HCT116 (cell line): Measurements from ENCODE around the gene SGK2.

Experiments
- CEBPB ChIP-seq: IDR thresholded peaks from 2 replicates; pipeline ENCODE4 v1.6.1; 2012; ENCODE audit warnings: low read depth
- CTCF ChIP-seq, 3 experiments: fragments of 200-600 bp in 1 of 3; sonication (generic) in 1 of 3; IDR thresholded peaks in 2 of 3; conservative IDR thresholded peaks in 1 of 3; 2 replicates each; pipeline ENCODE4 v1.5.1; 2012 to 2017; ENCODE audit warnings: low read depth in 2 of 3, low read length in 2 of 3, antibody characterized with exemption in 1 of 3, borderline replicate concordance in 1 of 3, control low read depth in 1 of 3, mild to moderate bottlenecking in 1 of 3, mixed read lengths in 1 of 3, mixed run types in 1 of 3, moderate library complexity in 1 of 3; ENCODE audit not compliant: insufficient read depth in 1 of 3
- EGR1 ChIP-seq: IDR thresholded peaks from 2 replicates; pipeline ENCODE4 v1.6.1; 2012; ENCODE audit warnings: low read depth
- ELF1 ChIP-seq: IDR thresholded peaks from 2 replicates; pipeline ENCODE4 v1.6.1; 2012; ENCODE audit warnings: low read depth, borderline replicate concordance
- EZH2 ChIP-seq: fragments of 200-600 bp; sonication (generic); IDR thresholded peaks from 2 replicates; pipeline ENCODE4 v1.6.1; 2017; ENCODE audit warnings: antibody characterized with exemption, mixed run types
- EZH2phosphoT487 ChIP-seq: fragments of 200-600 bp; IDR thresholded peaks from 2 replicates; pipeline ENCODE4 v1.6.1; 2018; ENCODE audit warnings: antibody characterized with exemption, borderline replicate concordance
- FOSL1 ChIP-seq: IDR thresholded peaks from 2 replicates; pipeline ENCODE4 v1.6.1; 2012; ENCODE audit warnings: low read depth
- JUND ChIP-seq: IDR thresholded peaks from 2 replicates; pipeline ENCODE4 v1.6.1; 2012
- MAX ChIP-seq: IDR thresholded peaks from 2 replicates; pipeline ENCODE4 v1.6.1; 2012
- POLR2A ChIP-seq: IDR thresholded peaks from 2 replicates; pipeline ENCODE4 v1.7.0; 2011; ENCODE audit warnings: borderline replicate concordance; ENCODE audit not compliant: insufficient read depth, insufficient read length; ENCODE audit errors: extremely low read depth
- POLR2AphosphoS5 ChIP-seq: IDR thresholded peaks from 2 replicates; pipeline ENCODE4 v1.6.1; 2011; ENCODE audit warnings: mild to moderate bottlenecking, low read depth, low read length, moderate library complexity
- TCF7L2 ChIP-seq: IDR thresholded peaks from 2 replicates; pipeline ENCODE4 v1.7.0; 2011; ENCODE audit warnings: borderline replicate concordance, inconsistent platforms; ENCODE audit not compliant: insufficient read depth, insufficient read length; ENCODE audit errors: extremely low read depth
- YY1 ChIP-seq: IDR thresholded peaks from 2 replicates; pipeline ENCODE4 v1.6.1; 2011; ENCODE audit warnings: low read length, low read depth, moderate library complexity, mild to moderate bottlenecking; ENCODE audit not compliant: insufficient replicate concordance; ENCODE audit errors: extremely low read depth
- ZBTB33 ChIP-seq: IDR thresholded peaks from 2 replicates; pipeline ENCODE4 v1.6.1; 2011; ENCODE audit warnings: mild to moderate bottlenecking, low read length, moderate library complexity; ENCODE audit not compliant: insufficient replicate concordance; ENCODE audit errors: extremely low read depth

GRCh38 chr20:43543138-43543537, 15.7 kb upstream of the SGK2 start:
- TF ChIP-seq CTCF (IDR thresholded peaks at IDR 0.05 in 2 of 3, conservative IDR thresholded peaks at IDR 0.05 in 1 of 3; ENCODE audit: borderline replicate concordance in 1 of 3, insufficient read depth in 1 of 3, low read depth in 2 of 3, low read length in 2 of 3): no peak
- no peak for TF ChIP-seq EZH2
- no peak for TF ChIP-seq POLR2A
- TF ChIP-seq MAX: no peak
- no peak for TF ChIP-seq YY1
- TF ChIP-seq JUND: no peak
- TF ChIP-seq CEBPB: no peak
- TF ChIP-seq POLR2AphosphoS5: no peak
- TF ChIP-seq FOSL1: no peak
- no peak for TF ChIP-seq TCF7L2
- TF ChIP-seq EZH2phosphoT487: no peak
- TF ChIP-seq ZBTB33: no peak
- TF ChIP-seq EGR1: no peak
- TF ChIP-seq ELF1: no peak
